ENCODE results near the gene SLC5A11.

- TF ChIP-seq CTCF (IDR thresholded peaks at IDR 0.05; ENCODE audit: insufficient read depth, low read depth, low read length): no peak
- TF ChIP-seq EZH2 (IDR thresholded peaks at IDR 0.05; ENCODE audit: insufficient read depth, low read length): no peak
Observed at GRCh38 chr16:24848065-24848464, 2.3 kb downstream of the SLC5A11 start.
